WTC11 (cell line): ENCODE results near the gene FOXG1. TPM values are rescaled to one million over a fixed set of nuclear protein-coding genes. Genes with fewer than 3 reads are reported as not detected.

Source experiments
- AFF4 ChIP-seq: sonication (generic); formaldehyde crosslinking; IDR thresholded peaks from 2 replicates; pipeline ENCODE4 v1.8.1; 2023; ENCODE audit warnings: mild to moderate bottlenecking, missing genetic modification reagents, borderline replicate concordance
- ARID4B ChIP-seq: sonication (generic); formaldehyde crosslinking; IDR thresholded peaks from 2 replicates; pipeline ENCODE4 v1.8.0; 2023; ENCODE audit warnings: missing genetic modification reagents, mild to moderate bottlenecking, borderline replicate concordance
- CBFB ChIP-seq: sonication (generic); formaldehyde crosslinking; IDR thresholded peaks from 2 replicates; pipeline ENCODE4 v1.8.1; 2022; ENCODE audit warnings: mild to moderate bottlenecking, low read depth, missing genetic modification reagents
- CREB1 ChIP-seq: sonication (generic); formaldehyde crosslinking; IDR thresholded peaks from 2 replicates; pipeline ENCODE4 v1.8.0; 2023; ENCODE audit warnings: mild to moderate bottlenecking, missing genetic modification reagents
- CREM ChIP-seq: sonication (generic); formaldehyde crosslinking; IDR thresholded peaks from 2 replicates; pipeline ENCODE4 v1.8.1; 2022; ENCODE audit warnings: mild to moderate bottlenecking, missing genetic modification reagents, moderate library complexity
- ELF4 ChIP-seq: sonication (generic); formaldehyde crosslinking; IDR thresholded peaks from 2 replicates; pipeline ENCODE4 v1.8.1; 2022; ENCODE audit warnings: low read depth, mild to moderate bottlenecking, moderate library complexity, missing genetic modification reagents
- EMX1 ChIP-seq: fragments of 250-450 bp; sonication (Bioruptor Pico); IDR thresholded peaks from 2 replicates; pipeline ENCODE4 v1.8.0; 2021; ENCODE audit warnings: mild to moderate bottlenecking
- ERG ChIP-seq: fragments of 250-450 bp; sonication (Bioruptor Pico); IDR thresholded peaks from 2 replicates; pipeline ENCODE4 v1.8.0; 2021; ENCODE audit warnings: mild to moderate bottlenecking
- FOXK1 ChIP-seq: sonication (generic); formaldehyde crosslinking; IDR thresholded peaks from 2 replicates; pipeline ENCODE4 v1.8.0; 2022; ENCODE audit warnings: mild to moderate bottlenecking, moderate library complexity, missing genetic modification reagents
- GTF2I ChIP-seq: fragments of 250-450 bp; sonication (Bioruptor Pico); conservative IDR thresholded peaks from 2 replicates; pipeline ENCODE4 v1.4.0; 2021; ENCODE audit warnings: mild to moderate bottlenecking
- JUN ChIP-seq: sonication (generic); formaldehyde crosslinking; IDR thresholded peaks from 2 replicates; pipeline ENCODE4 v1.8.0; 2023; ENCODE audit warnings: mild to moderate bottlenecking, missing genetic modification reagents
- MLX ChIP-seq: sonication (generic); formaldehyde crosslinking; IDR thresholded peaks from 2 replicates; pipeline ENCODE4 v1.8.1; 2023; ENCODE audit warnings: mild to moderate bottlenecking, missing genetic modification reagents, moderate library complexity
- MXD4 ChIP-seq: fragments of 250-450 bp; sonication (Bioruptor Pico); IDR thresholded peaks from 2 replicates; pipeline ENCODE4 v1.8.0; 2021; ENCODE audit warnings: mild to moderate bottlenecking, moderate library complexity, borderline replicate concordance
- NFATC4 ChIP-seq: fragments of 250-450 bp; sonication (Bioruptor Pico); IDR thresholded peaks from 2 replicates; pipeline ENCODE4 v1.9.0; 2021; ENCODE audit warnings: mild to moderate bottlenecking
- NFE2L1 ChIP-seq: sonication (generic); formaldehyde crosslinking; IDR thresholded peaks from 2 replicates; pipeline ENCODE4 v1.8.1; 2023; ENCODE audit warnings: missing genetic modification reagents
- NR1H2 ChIP-seq: sonication (generic); formaldehyde crosslinking; IDR thresholded peaks from 2 replicates; pipeline ENCODE4 v1.9.0; 2021; ENCODE audit warnings: mild to moderate bottlenecking, moderate library complexity, missing genetic modification reagents
- NR3C1 ChIP-seq: sonication (generic); formaldehyde crosslinking; conservative IDR thresholded peaks from 2 replicates; pipeline ENCODE4 v1.8.1; 2023; ENCODE audit warnings: low read depth, mild to moderate bottlenecking, missing genetic modification reagents
- PRRX2 ChIP-seq: fragments of 250-450 bp; sonication (Bioruptor Pico); IDR thresholded peaks from 2 replicates; pipeline ENCODE4 v1.8.0; 2021; ENCODE audit warnings: mild to moderate bottlenecking
- SMAD3 ChIP-seq: sonication (generic); formaldehyde crosslinking; IDR thresholded peaks from 2 replicates; pipeline ENCODE4 v1.8.0; 2022; ENCODE audit warnings: missing genetic modification reagents, mild to moderate bottlenecking, borderline replicate concordance
- SOX15 ChIP-seq: fragments of 250-450 bp; sonication (Bioruptor Pico); IDR thresholded peaks from 2 replicates; pipeline ENCODE4 v1.9.0; 2021; ENCODE audit warnings: mild to moderate bottlenecking
- USF1 ChIP-seq: sonication (generic); formaldehyde crosslinking; IDR thresholded peaks from 2 replicates; pipeline ENCODE4 v1.8.0; 2022; ENCODE audit warnings: mild to moderate bottlenecking, missing genetic modification reagents
- USF2 ChIP-seq: sonication (generic); formaldehyde crosslinking; IDR thresholded peaks from 2 replicates; pipeline ENCODE4 v1.8.1; 2023; ENCODE audit warnings: mild to moderate bottlenecking, missing genetic modification reagents, moderate library complexity
- ZNF423 ChIP-seq: fragments of 250-450 bp; sonication (Bioruptor Pico); IDR thresholded peaks from 2 replicates; pipeline ENCODE4 v2.1.2; 2022; ENCODE audit warnings: mild to moderate bottlenecking, moderate library complexity
- ZNF671 ChIP-seq: fragments of 250-450 bp; sonication (Bioruptor Pico); IDR thresholded peaks from 2 replicates; pipeline ENCODE4 v1.8.0; 2021; ENCODE audit warnings: mild to moderate bottlenecking
- total RNA-seq: library from RNA; stranded (reverse); gene quantifications from 3 replicates; pipeline ENCODE4 v1.2.3, GENCODE V29; 2021

Gene FOXG1
- total RNA-seq, 1 experiment from 2014 or later: 0.09 TPM

GRCh38 chr14:28767853-28768741 is 1.5 kb downstream of the FOXG1 start (continued):
- TF ChIP-seq AFF4 (no peak), MLX (CRISPR knock-in tag) (no peak), ZNF671 (CRISPR knock-in tag) (no peak), ERG (CRISPR knock-in tag) (no peak), SOX15 (CRISPR knock-in tag) (no peak), FOXK1 (CRISPR knock-in tag) (peak; percentile 75; the same call in 1 of the 2 replicates), CREB1 (CRISPR knock-in tag) (no peak), ZNF423 (CRISPR knock-in tag) (no peak), NFE2L1 (CRISPR knock-in tag) (no peak), PRRX2 (CRISPR knock-in tag) (no peak), USF1 (CRISPR knock-in tag) (no peak), CBFB (CRISPR knock-in tag) (no peak), NFATC4 (CRISPR knock-in tag) (no peak), SMAD3 (0 out of 2 replicates have a peak, but pooled peaks have one; percentile 28), JUN (CRISPR knock-in tag) (no peak), NR3C1 (CRISPR knock-in tag) (no peak), CREM (CRISPR knock-in tag) (no peak), ARID4B (peak; percentile 79; the same call in 1 of the 2 replicates), ELF4 (CRISPR knock-in tag) (no peak), NR1H2 (CRISPR knock-in tag) (no peak), MXD4 (CRISPR knock-in tag) (no peak), EMX1 (no peak), USF2 (CRISPR knock-in tag) (no peak), GTF2I (0 out of 2 replicates have a peak, but pooled peaks have one; percentile 13)
